Fibroblast of skin of abdomen (primary cell): ENCODE data around the gene SMAD6.
A peak's percentile ranks its signal among the peaks of the same experiment; 100 is the strongest.

Source experiments
- DNase-seq: peaks from one replicate; pipeline ENCODE4 v3.0.0-alpha.2; 2013

SMAD6 gene

DNA sequence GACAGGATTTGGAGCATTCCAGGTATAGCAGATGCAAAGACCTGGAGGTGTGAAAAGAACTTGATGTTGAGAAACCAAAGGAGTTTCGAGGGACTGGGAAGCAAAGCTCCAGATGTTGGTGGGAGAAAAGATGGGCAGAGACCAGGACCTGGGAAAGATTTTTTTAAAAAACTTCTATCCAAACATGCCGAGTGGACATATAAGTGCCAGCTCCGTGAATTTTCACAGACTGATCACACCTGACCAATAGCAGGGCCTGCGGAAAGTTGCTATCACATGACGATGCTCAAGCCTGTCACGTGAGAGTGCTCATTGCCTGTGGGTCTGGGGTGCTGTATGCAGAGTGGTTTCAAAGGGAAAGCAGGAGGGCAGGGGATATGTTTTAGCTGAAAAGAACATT, 19.9 kb downstream of the SMAD6 start:
- no peak for DNase-seq

DNA sequence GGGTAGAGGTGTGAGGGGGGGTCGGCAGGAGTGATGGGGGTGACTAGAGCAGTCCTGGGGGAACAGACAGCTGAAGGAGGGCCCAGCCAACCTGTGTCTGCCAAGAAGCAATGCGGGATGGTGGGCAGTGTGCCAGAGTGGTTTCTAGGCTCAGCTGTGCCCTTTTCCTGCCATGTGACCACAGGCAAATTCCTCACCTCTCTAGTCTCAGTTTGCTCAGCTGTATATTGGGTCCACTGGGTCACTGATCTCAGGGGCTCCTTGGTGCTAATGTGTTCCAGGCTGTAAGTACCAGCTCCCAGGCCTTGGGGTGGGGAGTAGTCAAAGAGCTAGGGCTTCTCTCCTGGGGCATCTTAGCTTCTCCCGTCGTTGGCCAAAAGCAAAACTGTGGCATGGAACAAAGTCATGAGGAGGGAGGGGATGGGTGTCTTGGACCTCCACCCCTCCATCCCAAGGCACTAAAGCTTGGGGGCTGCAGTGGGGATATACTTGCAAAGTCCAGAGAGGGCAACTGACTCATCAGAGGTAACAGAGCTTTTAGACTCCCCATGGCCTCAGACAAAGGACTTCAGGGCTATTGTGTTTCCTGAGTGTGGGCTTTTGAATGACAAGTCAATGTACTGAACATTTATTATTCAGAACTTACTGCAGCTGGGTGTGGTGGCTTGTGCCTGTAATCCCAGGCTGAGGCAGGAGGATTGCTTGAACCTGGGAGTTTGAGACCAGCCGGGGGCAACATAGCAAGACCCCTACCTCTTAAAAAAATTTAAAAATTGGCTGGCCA, 20.9 kb downstream of the SMAD6 start:
- DNase-seq, result no peak

DNA sequence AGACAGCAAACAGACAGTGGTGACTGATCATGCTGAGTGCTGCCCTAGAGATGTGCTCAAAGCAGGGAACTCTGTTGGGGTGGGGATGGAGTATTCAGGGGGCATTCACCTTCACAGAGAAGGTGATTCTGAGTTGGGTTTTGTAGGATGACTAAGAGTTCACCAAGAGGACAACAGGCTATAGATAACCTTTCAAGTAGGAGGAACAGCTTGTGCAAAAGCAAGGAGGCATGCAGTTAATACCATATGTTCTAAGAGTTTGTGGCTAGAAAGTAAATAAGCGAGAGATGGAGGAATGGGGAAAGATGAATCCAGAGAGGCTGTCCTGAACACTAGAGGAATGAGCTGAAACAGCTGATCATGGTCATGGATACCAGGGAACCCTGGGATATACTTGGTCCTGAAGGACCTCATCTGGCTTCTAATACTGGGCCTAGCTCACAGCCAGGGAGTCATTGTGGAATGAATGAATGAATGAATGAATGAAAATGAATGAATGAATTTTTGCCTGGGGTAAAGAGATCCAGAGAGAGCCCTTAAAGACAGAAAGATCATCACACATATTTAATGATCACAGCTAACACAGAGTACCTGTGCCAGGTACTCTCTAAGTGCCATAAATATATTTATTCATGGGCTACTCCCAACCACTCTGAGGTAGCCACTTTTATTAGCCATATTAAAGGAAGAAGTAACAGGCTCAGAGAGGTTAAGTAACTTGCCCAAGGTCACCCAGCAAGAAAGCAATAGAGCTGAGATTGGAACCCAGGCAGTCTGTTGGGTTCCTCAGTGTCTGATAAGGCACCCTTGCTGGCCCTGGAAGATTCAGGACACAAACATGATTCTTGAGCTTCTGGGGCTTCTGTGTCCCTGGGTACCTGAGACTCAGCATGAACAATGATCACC, 22.0 kb downstream of the SMAD6 start:
- peak; percentile 55 for DNase-seq

DNA sequence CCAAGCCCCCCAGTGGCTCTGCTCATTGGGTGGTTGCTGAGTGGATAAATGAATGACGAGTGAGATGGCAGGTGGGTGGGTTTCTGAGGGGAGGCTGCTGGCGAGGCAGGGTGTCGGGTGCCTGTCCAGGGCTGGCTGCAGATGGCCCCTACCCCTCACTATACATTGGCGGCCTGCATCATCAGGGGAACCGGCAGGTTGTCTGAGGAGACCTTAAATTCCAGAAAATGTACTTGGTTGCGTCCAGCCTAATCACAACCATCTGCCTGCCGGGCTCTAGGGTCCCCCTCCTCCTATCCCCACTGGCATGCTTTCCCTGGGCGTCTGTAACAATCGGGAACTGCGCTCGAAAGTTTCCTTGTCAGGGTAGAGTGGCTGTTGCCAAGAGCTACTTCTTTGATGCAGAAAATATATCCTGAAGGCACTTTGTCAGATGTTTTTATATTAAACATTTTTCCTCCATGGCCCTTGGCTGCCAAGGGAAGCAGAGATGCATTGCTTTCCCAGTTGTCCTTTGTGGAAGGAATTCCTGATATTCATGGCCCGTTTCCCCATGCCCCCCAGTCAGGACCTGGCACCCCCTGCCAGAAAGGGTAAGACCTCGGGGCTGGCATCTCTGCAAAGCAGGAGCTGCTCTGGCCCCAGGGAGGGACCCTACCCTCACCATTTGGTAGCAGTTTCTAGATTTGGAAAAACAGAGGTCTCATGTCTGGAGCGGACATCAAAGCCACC, 22.9 kb downstream of the SMAD6 start:
- DNase-seq, result peak; percentile 68

DNA sequence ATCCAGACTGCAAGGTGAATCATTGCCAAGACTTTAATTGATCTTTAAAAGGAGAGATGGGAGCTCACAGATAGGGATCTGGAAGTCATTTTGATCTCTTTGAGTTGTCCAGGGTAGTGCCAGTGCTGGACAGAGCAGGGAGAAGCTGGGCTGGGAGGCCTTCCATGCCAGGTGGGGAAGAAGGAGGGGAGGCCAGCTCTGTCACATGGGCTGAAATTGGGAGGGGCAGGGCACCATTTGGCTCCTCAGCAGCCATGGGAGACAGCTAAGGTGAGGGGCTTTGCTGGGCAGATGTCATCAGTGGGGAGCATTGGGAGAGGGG, 23.4 kb downstream of the SMAD6 start:
- no peak for DNase-seq

DNA sequence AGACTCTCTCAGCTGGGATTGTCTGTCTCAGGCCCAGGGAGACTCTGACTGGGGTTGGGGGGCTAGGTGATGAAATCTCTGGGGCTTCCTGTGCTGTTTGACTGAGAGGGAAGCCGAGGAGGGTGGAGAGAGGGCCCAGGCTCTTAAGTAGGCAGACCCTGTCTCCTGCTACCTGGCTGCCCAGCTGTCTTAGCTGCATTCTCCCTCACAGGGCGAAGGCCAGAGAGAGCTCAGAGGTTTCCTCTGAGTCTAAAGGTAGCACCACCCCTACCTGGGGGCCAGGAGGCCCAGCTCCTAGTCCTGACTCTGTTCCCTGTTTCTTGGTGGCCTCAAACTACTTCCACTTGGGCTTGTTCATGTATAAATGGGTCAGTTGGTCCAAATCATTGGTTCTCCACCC, 24.4 kb downstream of the SMAD6 start:
- DNase-seq, result no peak

DNA sequence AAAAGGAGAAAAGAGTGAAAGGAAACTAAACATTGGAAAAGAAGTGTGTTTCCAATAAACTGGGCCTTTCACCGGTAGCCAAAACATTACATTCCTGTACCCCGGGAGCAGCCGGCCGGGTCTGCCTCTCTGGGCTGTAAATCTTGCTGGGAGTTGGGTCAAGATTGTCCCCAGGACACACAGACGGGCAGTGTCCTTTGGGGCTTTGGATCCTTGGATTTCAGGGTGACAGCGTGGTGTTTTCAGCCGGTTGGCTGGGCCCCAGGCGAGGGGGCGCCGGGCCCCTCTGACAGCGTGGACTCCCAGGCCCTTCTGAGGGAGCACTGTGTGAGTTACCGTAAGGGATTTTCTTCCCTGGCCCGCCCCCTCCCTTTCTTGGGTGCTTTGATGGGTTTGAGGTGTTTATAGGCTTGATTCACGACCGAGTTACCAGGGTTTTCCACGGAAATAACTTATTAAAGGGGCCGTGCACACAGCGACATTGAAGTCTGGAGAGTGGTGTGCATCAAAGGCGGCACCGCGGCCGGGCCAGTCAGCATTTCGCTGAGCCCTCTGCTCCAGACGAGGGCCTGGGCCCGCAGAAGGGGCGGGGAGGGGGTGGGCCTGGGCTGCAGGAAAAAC, 27.4 kb downstream of the SMAD6 start:
- peak; percentile 67 for DNase-seq

DNA sequence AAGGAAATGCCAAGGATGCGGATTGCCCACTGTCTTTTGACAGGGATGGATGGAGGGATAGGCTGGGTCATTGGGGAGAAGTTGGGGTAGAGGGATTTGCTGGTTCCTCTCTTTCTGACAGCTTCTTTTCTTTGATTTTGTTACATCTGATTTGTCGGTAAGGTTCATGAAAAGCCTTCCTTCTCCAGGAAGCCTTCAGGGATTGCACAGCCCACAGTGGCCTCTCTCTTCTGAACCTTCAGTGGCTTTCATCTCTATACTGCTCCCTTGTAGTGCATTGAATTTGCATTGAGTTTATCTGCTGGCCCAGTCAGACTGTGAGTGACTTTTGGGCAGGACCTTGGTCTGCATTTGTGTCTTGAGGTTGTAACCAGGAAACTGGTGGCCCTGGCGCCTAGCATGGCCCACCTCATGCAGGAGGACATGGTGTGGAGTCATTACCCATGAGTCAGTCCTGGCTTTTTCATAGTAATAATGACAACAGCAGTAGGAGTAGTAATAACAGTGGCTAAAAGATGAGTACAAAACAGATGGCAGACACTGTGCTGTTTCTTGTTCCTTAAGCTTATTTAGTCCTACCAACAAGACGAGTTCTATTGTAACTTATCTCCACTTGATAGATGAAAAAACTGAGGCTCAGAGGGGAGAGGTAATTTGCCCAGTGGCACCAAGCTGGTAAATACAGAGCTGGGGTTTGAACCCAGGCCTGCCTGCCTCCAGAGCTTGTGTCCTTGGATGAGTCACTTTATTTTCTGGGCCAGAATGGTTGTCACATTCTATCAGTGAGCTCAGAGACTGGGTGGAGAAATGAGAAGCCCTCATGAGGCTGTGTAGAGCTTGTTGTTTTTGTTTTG, 28.4 kb downstream of the SMAD6 start:
- DNase-seq, result peak; percentile 51

DNA sequence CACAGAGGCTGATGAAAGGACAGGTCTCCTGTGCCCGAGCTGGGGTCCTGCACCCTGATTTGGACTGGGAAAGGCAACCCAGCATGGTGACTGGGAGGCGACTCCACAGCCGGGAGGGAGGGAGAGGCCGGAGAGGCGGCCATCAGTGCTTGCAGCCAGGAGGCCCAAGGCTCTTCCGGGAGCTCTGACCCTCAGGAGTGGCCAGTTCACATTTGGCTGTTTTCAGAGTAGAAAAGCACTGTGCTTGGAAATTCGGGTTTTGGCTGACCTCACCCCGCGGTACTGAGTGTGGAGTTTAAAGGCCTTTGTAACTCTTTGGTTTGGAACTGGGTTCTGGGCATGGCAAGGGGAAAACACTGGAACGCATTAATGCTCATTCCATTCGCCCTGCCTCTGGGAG, 31.9 kb downstream of the SMAD6 start:
- DNase-seq, result no peak

DNA sequence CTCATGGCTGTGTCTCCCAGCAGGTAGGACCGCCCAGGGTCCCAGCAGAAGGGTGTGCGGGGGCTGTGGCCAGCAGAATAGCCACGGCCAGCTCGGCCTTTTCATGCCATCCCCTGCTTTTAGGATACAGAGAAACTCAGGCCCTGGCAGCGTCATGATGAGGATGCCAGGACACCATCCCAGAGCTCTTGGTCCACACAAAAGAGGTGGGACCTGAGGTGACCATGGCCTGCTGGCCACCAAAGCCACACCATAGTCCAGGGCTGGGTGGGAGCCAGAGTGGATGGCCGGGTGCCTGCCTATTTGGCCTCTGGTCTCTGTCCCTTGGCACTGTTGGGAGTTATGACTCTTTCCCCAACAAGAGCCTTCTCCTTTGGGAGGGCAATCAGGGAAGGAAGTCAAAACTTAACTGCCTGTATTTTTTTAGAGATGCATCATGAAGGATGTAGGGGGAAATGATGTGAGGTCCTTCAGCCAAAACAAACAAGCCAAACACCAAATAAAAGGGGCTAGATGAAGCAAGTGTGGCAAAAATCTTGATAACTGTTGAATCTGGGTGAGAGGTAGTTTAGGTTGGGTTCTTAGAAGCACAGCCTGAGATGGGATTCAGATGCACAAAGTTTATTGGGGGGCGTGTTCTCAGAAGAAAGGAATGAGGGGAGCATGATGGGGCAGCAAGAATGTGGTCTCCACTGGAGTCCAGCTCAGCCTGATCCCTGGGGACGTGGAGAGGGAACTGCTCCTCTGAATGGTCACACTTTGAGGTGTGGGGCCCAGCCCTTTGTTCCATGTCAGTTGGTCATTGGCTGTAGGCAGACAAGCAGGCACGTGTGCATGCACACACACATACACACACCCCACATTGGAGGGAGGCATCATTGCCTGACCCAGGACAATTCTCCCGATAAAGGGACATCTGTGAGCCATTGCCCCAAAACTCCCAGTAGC, 33.2 kb downstream of the SMAD6 start:
- DNase-seq, result peak; percentile 41

DNA sequence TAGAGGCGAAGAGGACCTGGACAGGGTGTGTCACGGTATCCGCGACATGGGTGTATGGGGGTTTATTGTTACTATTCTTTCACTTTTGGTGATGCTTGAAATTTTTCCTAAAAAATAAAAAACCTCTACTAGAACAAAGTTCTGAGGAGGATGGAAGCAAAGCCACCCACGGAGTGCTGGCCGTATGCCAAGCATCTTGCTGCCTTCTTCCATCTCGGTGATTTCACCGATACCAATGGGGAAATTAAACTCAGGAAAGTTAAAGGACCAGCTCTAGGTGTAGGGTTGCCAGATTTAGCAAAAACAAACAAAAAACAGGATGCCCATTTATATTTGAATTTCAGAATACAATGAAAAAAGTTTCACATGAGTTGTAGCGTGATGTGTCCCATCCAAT, 33.9 kb downstream of the SMAD6 start:
- peak; percentile 59 for DNase-seq

DNA sequence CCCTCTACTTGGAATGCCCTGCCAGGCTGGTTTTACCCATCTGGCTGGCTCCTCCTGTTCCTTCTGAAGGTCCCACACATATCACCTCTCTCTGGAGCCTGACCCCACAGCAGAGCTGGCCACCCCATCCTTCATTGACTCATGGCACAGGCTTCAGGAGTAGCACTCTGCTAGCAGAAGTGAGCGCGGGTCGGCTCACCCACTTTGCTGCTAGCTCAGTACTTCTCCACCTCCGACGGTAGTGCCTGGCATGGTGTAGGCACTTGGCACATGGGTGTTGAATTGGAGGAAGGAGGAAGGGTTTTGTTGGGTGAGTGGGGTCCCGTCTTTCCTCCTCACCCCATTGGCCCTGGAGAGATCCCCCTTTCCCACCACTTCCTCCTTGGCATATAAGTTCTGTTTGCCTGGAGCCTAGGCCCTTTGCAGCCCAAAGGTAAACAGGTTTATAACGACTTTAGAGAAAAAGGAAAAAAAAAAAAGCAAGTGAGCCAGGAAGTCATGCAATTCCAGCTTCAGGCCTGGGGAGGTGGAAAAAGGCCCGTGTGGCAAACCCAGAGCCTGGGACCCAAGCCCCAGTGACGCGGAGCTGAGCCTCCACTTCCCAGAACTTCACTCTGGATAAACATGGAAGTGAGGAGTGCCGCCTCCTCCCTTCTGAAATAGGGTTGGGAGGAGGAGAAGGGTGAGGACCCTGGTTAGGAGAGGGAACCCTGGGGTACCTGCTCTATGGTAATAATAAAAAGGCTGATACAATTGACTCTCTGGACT, 35.4 kb downstream of the SMAD6 start:
- DNase-seq, result no peak

DNA sequence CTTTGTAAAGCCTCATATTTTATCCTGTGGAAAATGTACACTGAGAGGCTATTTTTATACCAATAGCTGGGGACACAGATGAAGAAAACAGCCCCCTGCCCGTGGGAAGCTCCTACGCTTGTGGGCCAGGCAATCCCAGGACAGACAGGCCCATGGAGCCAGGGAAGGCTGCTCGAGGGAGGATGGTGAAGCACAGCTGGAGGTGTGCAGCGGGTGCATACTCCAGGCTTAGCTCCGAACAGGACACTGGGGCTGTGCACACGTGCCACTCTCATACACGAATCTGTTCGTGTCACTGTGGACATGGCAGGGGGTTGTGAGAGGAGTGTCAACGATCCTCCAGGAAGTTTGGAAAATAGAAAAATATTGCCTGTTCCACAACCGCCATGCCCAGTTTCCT, 36.1 kb downstream of the SMAD6 start:
- DNase-seq, result no peak

DNA sequence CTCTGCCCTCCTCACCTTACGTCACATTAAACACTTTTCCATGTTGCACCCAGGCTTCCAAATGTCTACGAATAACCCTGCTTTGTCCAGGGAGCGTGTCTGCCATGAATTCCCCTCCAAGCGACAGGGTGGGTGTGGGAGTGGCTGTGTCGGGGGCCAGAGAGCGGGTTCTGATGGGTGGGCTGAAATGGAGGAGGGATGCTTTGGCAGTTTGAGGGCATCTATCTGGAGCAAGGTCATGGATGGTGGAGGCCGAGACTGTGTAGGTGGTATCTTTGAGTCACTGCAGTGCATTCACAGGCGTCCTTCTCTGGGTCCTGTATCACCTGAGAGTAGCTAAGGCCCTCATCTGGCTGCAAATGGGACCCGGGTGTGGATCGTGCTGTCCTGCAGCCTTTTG, 36.6 kb downstream of the SMAD6 start:
- no peak for DNase-seq

DNA sequence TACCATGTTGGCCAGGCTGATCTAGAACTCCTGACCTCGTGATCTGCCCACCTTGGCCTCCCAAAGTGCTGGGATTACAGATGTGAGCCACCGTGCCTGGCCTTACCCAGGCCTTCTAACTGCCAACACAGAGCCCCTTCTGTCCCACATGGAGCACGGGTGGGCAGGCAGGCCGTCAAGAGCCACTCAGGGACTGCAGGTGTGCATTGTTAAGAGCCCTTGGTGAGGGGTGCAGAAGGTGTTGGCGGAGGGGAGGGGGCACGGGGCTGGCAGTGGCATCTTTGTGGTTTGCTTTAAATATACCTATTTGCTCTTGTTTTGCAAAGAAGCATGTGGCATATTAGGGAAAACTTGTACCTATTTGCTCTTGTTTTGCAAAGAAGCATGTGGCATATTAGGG, 37.3 kb downstream of the SMAD6 start:
- no peak for DNase-seq

DNA sequence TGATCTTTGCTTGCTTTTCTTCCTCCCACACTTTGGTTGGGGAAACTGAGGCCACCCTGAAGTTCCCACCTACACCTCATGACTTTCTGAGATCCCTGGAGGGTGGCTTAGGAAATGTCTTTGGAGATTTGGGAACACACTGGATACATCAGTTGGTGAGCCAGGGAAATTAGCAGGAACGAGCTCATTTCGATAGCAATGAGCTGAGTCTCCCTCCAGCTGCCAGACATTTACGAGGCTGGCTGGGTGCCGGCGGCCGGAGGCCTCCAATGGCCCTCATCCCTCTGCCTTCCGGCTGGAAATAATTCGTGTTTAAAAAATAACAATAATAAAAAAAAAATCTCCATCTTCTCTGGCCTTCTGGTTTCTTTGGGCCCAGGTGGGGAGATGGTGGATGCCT, 38.8 kb downstream of the SMAD6 start:
- DNase-seq, result no peak

DNA sequence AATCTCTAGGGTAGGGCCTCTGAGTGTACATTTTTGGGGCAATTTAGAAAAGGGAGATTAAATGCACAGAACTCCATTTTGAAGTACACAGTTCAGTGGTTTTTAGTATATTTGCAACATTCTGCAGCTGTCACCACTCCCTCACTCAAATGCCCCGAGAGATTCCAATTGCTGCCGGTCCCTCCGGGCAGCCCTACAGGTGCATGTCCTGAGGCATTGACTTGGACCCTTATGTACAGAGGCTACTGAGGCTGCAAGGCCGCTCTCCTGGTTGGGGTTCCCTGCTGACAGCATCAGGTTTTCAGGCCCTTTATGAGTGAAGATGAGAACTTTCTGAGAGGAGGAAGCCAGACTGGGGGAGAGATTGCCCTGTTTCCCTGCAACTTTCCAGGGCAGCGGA, 39.6 kb downstream of the SMAD6 start:
- no peak for DNase-seq

DNA sequence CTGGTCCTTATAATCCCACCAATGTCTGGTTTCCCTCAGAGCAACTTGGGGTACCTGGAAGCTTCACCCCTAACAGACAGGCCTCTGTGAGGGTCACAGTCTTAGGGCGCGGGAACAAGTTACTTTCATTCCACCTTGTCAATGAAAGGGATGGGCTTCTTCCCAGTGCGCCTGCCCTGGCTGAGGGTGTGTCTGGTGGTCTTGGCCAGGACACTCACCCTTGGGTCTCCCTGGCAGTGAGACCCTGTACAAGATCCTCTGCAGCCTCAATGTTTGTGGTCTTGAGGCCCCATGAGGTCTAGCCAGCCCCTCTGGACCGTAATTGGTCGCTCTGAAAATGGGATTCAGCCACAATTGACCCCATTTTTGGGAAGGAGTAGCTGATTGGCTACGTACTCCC, 40.2 kb downstream of the SMAD6 start:
- no peak for DNase-seq

DNA sequence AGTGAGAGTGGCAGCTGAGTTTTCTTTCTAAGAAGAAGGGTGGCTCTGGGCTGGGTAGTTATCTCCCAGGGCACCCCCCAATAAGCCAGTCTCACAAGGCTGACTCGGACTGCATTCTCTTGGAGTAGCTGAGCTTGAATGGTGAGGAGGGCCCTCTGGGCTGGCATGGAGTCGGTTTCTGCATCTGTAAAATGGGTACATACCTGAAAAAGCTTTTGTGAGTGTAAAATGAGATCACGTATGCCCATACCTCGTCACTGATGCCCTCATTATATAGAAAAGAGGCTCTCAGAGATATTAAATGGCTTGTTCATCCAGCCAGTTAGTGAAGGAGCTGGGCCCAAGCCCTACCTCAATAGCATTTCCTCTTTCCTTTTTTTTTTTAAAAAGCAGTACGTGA, 41.2 kb downstream of the SMAD6 start:
- no peak for DNase-seq
